ENCODE data around the gene CENPP.
A peak's percentile ranks its signal among the peaks of the same experiment; 100 is the strongest.

CENPP gene

DNA sequence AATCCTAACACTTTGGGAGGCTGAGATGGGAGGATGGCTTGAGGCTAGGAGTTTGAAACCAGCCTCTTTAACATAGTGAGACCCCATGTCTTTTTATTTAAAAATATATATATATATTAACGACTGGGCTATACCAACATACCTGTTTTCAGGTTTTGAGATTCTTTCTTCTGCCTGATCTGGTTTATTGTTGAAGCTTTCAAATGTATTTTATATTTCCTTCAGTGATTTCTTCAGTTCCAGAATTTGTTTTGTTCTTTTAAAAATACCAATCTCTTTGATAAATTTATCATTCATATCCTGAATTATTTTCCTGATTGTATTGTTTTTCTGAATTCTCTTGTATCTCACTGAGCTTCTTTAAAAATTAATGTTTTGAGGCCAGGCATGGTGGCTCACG, 47.4 kb downstream of the CENPP start:
- Mint-ChIP-seq H3K27ac (no peak overlapping the region), H3K36me3 (ENCODE audit: insufficient read depth) (no peaks in the 10 kb centered on the region), H3K4me3 (no peak overlapping the region), H3K9me3 (peaks cover 2 to 9% of the 10 kb centered on the region in 2 donors), H3K4me1 (ENCODE audit: low read depth in 2 of 2) (peaks cover 2 to 7% of the 10 kb centered on the region in 2 donors), H3K27me3 (no peaks in the 10 kb centered on the region)
- ATAC-seq (replicated peaks): no peak
- no peak for DNase-seq

DNA sequence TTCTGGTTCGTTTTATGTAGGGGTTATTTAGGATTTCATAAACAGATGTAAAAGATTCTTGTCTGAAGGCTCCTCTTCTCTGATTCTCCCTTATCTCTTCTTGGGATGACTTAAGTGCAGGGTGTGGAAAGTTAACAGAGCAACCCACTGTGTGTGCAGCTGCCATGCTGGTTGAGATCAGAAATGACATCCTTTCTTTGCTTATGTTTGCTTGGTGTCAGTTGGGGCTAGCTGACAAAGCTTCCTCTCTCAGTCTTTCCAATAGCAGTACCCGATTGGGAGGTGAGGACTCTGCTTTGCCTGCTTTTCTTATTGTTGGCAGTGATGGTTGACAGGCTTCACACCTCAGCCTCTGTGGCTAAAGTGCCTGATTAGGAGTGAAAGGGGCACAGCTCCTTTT, 52.1 kb downstream of the CENPP start:
- Mint-ChIP-seq H3K36me3 (ENCODE audit: insufficient read depth) (peaks cover 4% of the 10 kb centered on the region), H3K4me1 (ENCODE audit: low read depth in 2 of 2) (peaks cover 6 to 15% of the 10 kb centered on the region in 2 donors), H3K27me3 (no peaks in the 10 kb centered on the region), H3K9me3 (peaks cover 0 to under 1% of the 10 kb centered on the region in 2 donors), H3K27ac (peak overlapping the region in 1 of 2 donors; percentile 22), H3K4me3 (no peak overlapping the region)
- no peak for DNase-seq
- ATAC-seq (replicated peaks): peak; percentile 32

DNA sequence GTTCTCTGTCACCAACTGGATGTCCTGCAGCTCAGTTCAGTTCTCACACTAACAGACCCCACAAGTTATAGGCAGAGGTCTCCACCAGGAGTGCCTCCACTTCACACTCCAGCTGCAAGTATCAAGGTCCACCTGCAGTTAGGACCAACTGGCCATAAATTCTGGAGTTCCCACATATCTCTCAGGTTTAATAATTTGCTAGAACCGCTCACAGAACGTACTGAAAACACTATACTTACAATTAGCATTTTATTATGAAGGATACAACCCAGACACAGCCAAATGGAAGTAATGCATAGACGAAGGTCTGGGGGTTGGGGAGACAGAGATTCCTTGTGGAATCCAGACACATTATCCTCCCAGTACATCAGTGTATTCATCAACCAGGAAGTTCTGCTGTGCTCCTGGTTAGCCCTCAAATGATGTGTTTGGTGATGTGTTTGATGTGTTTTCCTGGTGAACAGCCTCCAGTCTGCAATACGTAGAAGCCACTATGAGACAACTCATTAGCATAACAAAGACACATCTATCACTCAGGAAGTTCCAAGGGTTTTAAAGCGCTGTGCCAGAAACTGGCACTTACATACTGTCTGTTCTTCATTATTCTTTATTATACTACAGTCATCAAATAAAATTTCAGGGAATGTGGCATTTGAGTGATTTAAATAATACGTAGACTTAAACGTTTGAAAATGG, 53.3 kb downstream of the CENPP start:
- ATAC-seq (replicated peaks) (no peak), DNase-seq (no peak)
- Mint-ChIP-seq H3K9me3 (no peaks in the 10 kb centered on the region), H3K27ac (peak overlapping the region; percentile 41 to 44), H3K27me3 (no peaks in the 10 kb centered on the region), H3K4me3 (no peak overlapping the region), H3K4me1 (ENCODE audit: low read depth in 2 of 2) (peaks cover 6 to 15% of the 10 kb centered on the region in 2 donors), H3K36me3 (ENCODE audit: insufficient read depth) (peaks cover 4% of the 10 kb centered on the region)

- H3K36me3 Mint-ChIP-seq (ENCODE audit: insufficient read depth): peaks cover 4% of the 10 kb centered on the region
- no peaks in the 10 kb centered on the region for H3K27me3 Mint-ChIP-seq
- peaks cover 6 to 15% of the 10 kb centered on the region in 2 donors for H3K4me1 Mint-ChIP-seq (ENCODE audit: low read depth in 2 of 2)
- DNase-seq: no peak
- no peaks in the 10 kb centered on the region for H3K9me3 Mint-ChIP-seq
- no peak for ATAC-seq (replicated peaks)
- no peak overlapping the region for H3K27ac Mint-ChIP-seq
- no peak overlapping the region for H3K4me3 Mint-ChIP-seq
These were observed 54.9 kb downstream of the CENPP start for GRCh38 chr9:92380603-92381002.

DNA sequence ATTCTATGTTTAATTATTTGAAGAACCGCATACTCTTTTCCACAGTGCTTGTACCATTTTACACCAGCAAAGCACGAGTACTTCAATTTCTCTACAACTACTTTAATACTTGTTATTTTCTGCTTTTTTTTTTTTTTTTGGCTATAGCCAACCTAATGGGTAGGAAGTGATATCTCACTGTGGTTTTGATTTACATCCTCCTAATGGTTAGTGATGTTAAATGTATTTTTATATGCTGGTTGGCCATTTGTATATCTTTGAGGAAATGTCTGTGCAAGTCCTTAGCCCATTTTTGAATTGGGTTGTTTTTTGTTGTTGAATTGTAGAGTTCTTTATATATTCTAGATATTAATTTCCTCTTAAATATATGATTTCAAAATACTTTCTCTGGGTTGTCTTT, 56.0 kb downstream of the CENPP start:
- H3K4me1 Mint-ChIP-seq (ENCODE audit: low read depth in 2 of 2): peaks cover 6 to 15% of the 10 kb centered on the region in 2 donors
- no peaks in the 10 kb centered on the region for H3K9me3 Mint-ChIP-seq
- H3K36me3 Mint-ChIP-seq (ENCODE audit: insufficient read depth): peaks cover 4% of the 10 kb centered on the region
- no peak overlapping the region for H3K4me3 Mint-ChIP-seq
- ATAC-seq (replicated peaks): no peak
- H3K27me3 Mint-ChIP-seq: no peaks in the 10 kb centered on the region
- no peak overlapping the region for H3K27ac Mint-ChIP-seq
- no peak for DNase-seq

DNA sequence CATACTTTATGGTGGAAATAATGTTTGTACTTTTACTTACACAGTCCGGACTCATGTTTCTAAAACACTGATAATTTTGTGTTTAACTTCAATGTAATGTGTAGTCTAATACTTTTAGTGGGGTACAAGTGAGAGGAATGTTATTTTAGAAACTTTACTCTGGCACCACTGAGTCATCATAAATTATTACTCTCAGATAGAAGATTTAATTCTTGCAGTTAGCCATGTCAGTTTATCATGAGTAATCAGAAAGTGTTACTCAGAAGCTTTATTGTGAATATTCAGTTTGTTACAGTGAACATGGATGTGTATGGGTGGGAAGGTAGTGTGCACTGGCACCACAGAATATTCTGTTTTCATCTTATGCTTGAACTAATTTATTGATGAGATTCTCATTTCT, 58.6 kb downstream of the CENPP start:
- no peak for ATAC-seq (replicated peaks)
- no peak for DNase-seq

GRCh38 chr9:92385001-92385400, 59.2 kb downstream of the CENPP start:
- no peaks in the 10 kb centered on the region for H3K9me3 Mint-ChIP-seq
- peaks cover 1 to 4% of the 10 kb centered on the region in 2 donors for H3K4me1 Mint-ChIP-seq (ENCODE audit: low read depth in 2 of 2)
- no peaks in the 10 kb centered on the region for H3K27me3 Mint-ChIP-seq
- no peak overlapping the region for H3K27ac Mint-ChIP-seq
- H3K36me3 Mint-ChIP-seq (ENCODE audit: insufficient read depth): peaks cover 4% of the 10 kb centered on the region
- ATAC-seq (replicated peaks): no peak
- H3K4me3 Mint-ChIP-seq: no peak overlapping the region
- DNase-seq: no peak

More for the DNA sequence above, 58.6 kb downstream of the CENPP start:
- Mint-ChIP-seq H3K9me3 (no peaks in the 10 kb centered on the region), H3K4me3 (no peak overlapping the region), H3K27ac (no peak overlapping the region), H3K36me3 (ENCODE audit: insufficient read depth) (peaks cover 4% of the 10 kb centered on the region), H3K4me1 (ENCODE audit: low read depth in 2 of 2) (peaks cover 2 to 4% of the 10 kb centered on the region in 2 donors), H3K27me3 (no peaks in the 10 kb centered on the region)

DNA sequence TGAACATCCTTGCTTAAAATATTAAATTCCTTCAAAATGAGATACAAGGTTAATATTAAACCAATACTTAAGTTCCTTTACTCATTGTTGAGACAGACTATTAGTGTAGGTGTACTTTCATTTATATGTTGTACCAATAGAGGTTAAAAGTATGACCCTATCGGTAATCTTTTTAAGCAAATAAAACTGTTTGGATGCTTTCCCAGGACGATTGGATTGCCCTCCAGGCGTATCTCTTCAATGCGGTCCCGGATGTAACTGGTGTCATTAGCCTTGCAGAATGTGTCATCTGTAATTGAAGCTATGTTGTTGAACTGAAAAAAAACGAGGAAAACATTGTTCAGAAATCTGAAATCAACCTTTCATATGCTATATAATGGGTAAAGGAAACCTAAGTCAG, 59.7 kb downstream of the CENPP start:
- ATAC-seq (replicated peaks) (no peak), DNase-seq (no peak)
- Mint-ChIP-seq H3K4me3 (no peak overlapping the region), H3K27ac (no peak overlapping the region), H3K36me3 (ENCODE audit: insufficient read depth) (peaks cover 4% of the 10 kb centered on the region), H3K9me3 (no peaks in the 10 kb centered on the region), H3K4me1 (ENCODE audit: low read depth in 2 of 2) (peaks cover 1 to 4% of the 10 kb centered on the region in 2 donors), H3K27me3 (no peaks in the 10 kb centered on the region)

DNA sequence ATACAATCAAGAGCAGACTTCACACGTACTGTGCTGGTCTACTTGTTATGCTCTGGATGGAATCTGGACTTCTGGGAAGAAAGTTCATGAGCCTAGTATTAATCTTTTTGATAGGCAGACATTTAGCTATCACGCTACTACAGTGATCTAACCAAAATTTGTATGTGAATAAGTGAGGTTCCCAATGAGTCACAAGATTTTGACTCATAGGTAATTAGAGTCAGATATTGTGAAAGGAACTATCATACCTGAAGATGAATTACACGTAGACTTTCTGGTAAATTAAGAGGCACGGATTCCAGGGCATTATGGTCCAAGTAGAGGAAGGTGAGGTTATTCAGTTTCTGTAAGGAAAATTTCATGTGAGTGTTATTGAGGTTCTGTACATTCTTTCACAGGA, 60.2 kb downstream of the CENPP start:
- ATAC-seq (replicated peaks) (no peak), DNase-seq (no peak)
- H3K36me3 Mint-ChIP-seq (ENCODE audit: insufficient read depth): peaks cover 4% of the 10 kb centered on the region
- no peak overlapping the region for H3K4me3 Mint-ChIP-seq
- H3K27me3 Mint-ChIP-seq: no peaks in the 10 kb centered on the region
- H3K4me1 Mint-ChIP-seq (ENCODE audit: low read depth in 2 of 2): peaks cover 1 to 4% of the 10 kb centered on the region in 2 donors
- no peak overlapping the region for H3K27ac Mint-ChIP-seq
- no peaks in the 10 kb centered on the region for H3K9me3 Mint-ChIP-seq

DNA sequence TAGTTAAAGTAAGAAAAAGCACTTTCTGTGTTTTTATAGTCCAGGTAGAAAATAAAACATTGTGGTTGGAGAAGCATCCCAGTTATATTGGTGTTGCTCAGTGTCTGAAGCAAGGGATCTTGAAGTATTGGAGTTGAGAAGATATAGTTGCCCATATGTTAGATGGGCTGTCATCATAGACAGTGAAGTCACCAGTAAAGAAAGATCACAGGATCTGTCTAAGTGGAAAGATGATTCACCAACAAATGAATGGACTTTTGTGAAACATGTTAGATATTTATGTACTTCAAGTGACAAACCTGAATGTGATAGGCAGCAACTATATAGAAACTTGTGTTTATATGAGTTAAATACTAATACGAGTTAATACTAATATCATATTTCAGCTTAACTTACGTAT, 66.9 kb downstream of the CENPP start:
- DNase-seq (no peak), ATAC-seq (replicated peaks) (no peak)
- no peaks in the 10 kb centered on the region for H3K27me3 Mint-ChIP-seq
- no peaks in the 10 kb centered on the region for H3K9me3 Mint-ChIP-seq
- no peaks in the 10 kb centered on the region for H3K36me3 Mint-ChIP-seq (ENCODE audit: insufficient read depth)
- H3K27ac Mint-ChIP-seq: no peak overlapping the region
- no peak overlapping the region for H3K4me3 Mint-ChIP-seq
- H3K4me1 Mint-ChIP-seq (ENCODE audit: low read depth in 2 of 2): no peaks in the 10 kb centered on the region

DNA sequence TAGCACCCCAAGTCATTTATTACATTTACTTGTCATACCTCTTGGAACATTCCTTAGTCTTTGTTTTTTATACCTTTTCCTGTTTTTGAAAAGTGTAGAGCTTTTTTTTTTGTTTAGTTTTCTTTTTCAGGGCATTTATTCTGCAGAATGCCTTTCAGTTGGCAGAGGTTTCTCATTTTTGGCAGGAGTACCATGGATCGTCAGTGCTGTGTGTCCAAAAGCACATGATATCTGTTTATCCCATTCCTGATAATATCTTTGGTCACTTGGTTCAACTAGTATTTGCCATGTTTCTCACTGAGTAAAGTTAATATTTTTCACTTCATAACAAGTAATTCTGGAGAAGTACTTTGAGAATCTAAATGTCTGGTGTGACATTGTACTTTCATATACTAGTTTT, 67.9 kb downstream of the CENPP start:
- ATAC-seq (replicated peaks): no peak
- H3K9me3 Mint-ChIP-seq: no peaks in the 10 kb centered on the region
- no peak overlapping the region for H3K27ac Mint-ChIP-seq
- no peak for DNase-seq
- no peaks in the 10 kb centered on the region for H3K4me1 Mint-ChIP-seq (ENCODE audit: low read depth in 2 of 2)
- H3K36me3 Mint-ChIP-seq (ENCODE audit: insufficient read depth): no peaks in the 10 kb centered on the region
- no peak overlapping the region for H3K4me3 Mint-ChIP-seq
- H3K27me3 Mint-ChIP-seq: no peaks in the 10 kb centered on the region

- H3K4me3 Mint-ChIP-seq: no peak overlapping the region
- ATAC-seq (replicated peaks): no peak
- no peak for DNase-seq
- H3K27ac Mint-ChIP-seq: no peak overlapping the region
- no peaks in the 10 kb centered on the region for H3K9me3 Mint-ChIP-seq
- H3K36me3 Mint-ChIP-seq (ENCODE audit: insufficient read depth): no peaks in the 10 kb centered on the region
- H3K27me3 Mint-ChIP-seq: no peaks in the 10 kb centered on the region
- no peaks in the 10 kb centered on the region for H3K4me1 Mint-ChIP-seq (ENCODE audit: low read depth in 2 of 2)
These were observed 69.9 kb downstream of the CENPP start for GRCh38 chr9:92395617-92396016.

DNA sequence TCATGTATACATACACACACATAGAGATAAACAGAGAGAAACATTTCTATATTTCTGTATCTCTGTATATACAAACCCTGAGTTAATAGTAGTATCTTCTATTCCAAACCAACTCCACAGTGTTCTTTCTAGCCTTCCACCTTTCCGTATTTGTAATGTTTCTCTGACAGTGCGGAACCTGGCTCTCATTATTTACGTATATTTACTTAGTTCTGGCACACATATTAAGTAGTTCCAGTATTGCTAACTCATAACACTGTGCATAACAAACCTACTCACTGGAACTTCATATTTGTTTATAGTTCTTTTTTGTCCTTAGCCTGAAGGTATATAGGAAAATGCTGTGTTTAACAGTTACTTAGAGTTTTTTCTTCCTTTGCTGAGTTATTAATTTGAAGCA, 72.1 kb downstream of the CENPP start:
- H3K4me1 Mint-ChIP-seq (ENCODE audit: low read depth in 2 of 2): no peaks in the 10 kb centered on the region
- ATAC-seq (replicated peaks) (no peak), DNase-seq (no peak)
- H3K4me3 Mint-ChIP-seq: no peak overlapping the region
- no peak overlapping the region for H3K27ac Mint-ChIP-seq
- no peaks in the 10 kb centered on the region for H3K9me3 Mint-ChIP-seq
- no peaks in the 10 kb centered on the region for H3K36me3 Mint-ChIP-seq (ENCODE audit: insufficient read depth)
- H3K27me3 Mint-ChIP-seq: no peaks in the 10 kb centered on the region

GRCh38 chr9:92402360-92402759, 76.6 kb downstream of the CENPP start:
- H3K27ac Mint-ChIP-seq: no peak overlapping the region

More at GRCh38 chr9:92402360-92402759, 76.6 kb downstream of the CENPP start:
- ATAC-seq (replicated peaks) (no peak), DNase-seq (no peak)
- no peaks in the 10 kb centered on the region for H3K36me3 Mint-ChIP-seq (ENCODE audit: insufficient read depth)
- no peak overlapping the region for H3K4me3 Mint-ChIP-seq
- H3K27me3 Mint-ChIP-seq: no peaks in the 10 kb centered on the region
- peaks cover 11 to 15% of the 10 kb centered on the region in 2 donors for H3K4me1 Mint-ChIP-seq (ENCODE audit: low read depth in 2 of 2)
- no peaks in the 10 kb centered on the region for H3K9me3 Mint-ChIP-seq
